ENCODE measurements around the gene HSPB6. TPM values are rescaled to one million over a fixed set of nuclear protein-coding genes. Genes with fewer than 3 reads are reported as not detected.
A peak's percentile ranks its signal among the peaks of the same experiment; 100 is the strongest.
"Not testable (repeated sequence)": the region's sequence is repeated elsewhere in the genome, so short reads cannot be mapped to it uniquely, and the experiment has no call there.

The HSPB6 gene
- total RNA-seq, 1 experiment from 2014 or later = 0.37 TPM

- Mint-ChIP-seq H3K4me3 (no peak overlapping the region; a peak in 1 of 5 replicates), H3K36me3 (ENCODE audit: insufficient read depth in 1 of 3, low read depth in 3 of 3) (peaks cover 58 to 89% (median 85%) of the 10 kb centered on the region in 3 experiments; a peak in 6 of 7 replicates)
Observed at GRCh38 chr19:35724560-35724959, 32.3 kb downstream of the HSPB6 start.

DNA sequence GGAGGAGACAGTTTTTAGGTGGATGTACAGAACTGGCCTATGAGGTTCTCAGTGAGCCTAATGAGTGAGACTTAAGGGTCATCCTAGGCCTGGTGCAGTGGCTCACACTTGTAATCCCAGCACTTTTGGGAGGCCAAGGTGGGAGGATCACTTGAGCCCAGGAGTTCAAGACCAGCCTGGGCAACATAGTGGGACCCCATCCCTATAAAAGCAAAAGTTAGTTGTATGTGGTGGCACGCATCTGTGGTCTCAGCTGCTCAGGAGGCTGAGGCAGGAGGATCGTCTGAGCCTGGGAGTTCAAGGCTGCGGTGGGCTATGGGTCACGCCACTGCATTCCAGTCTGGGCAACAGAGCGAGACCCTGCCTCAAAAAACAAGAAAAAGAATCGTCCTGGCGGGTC is 32.7 kb downstream of the HSPB6 start:
- not testable (repeated sequence) for H3K4me3 Mint-ChIP-seq

More at GRCh38 chr19:35724560-35724959, 32.3 kb downstream of the HSPB6 start:
- peak overlapping the region in 1 of 3 experiments; percentile 35; a peak in 1 of 7 replicates for H3K27ac Mint-ChIP-seq
- no peak overlapping the region for H2BK15ac ChIP-seq (ENCODE audit: low read depth, low read length)
- no peaks in the 10 kb centered on the region for H3K79me1 ChIP-seq (ENCODE audit: insufficient read depth, low read depth, low read length, poor library complexity, severe bottlenecking)
- no peak overlapping the region for H3K23ac ChIP-seq (ENCODE audit: insufficient read length, low read depth, low read length)
- H2AFZ ChIP-seq (ENCODE audit: low read length) = no peak overlapping the region
- no peaks in the 10 kb centered on the region for H3K9me3 Mint-ChIP-seq
- WGBS (ENCODE audit: extremely low coverage, insufficient read length, low lambda C conversion rate) = no CpG with 5 or more reads among the region's 12 CpGs
- no peak overlapping the region for H2BK12ac ChIP-seq (ENCODE audit: insufficient read length, low read depth, low read length)
- no peak for TF ChIP-seq CTCF (conservative IDR thresholded peaks at IDR 0.05)
- H3K27me3 Mint-ChIP-seq (ENCODE audit: low read depth) = no peaks in the 10 kb centered on the region; the same call in 1 of the 2 replicates
- no peak overlapping the region for H3K18ac ChIP-seq (ENCODE audit: insufficient read length, low read depth, low read length)
- no peak overlapping the region for H4K5ac ChIP-seq (ENCODE audit: insufficient read length, low read depth, low read length)
- H3K9ac ChIP-seq (ENCODE audit: extremely low read depth, insufficient read length, low read length) = no peak overlapping the region
- no peak for DNase-seq
- peaks cover under 1% of the 10 kb centered on the region for H4K20me1 ChIP-seq (ENCODE audit: control insufficient read depth, insufficient read depth, insufficient read length)
- H3K27ac ChIP-seq (ENCODE audit: insufficient read length, low read depth, low read length) = no peak overlapping the region
- no peak overlapping the region for H3K4ac ChIP-seq (ENCODE audit: low read depth, low read length)
- no peaks in the 10 kb centered on the region for H3K4me1 ChIP-seq (ENCODE audit: insufficient read depth, low read length)
- no peak overlapping the region for H2BK120ac ChIP-seq (ENCODE audit: low read depth, low read length, poor library complexity, severe bottlenecking)
- H3K27me3 ChIP-seq (ENCODE audit: insufficient read depth, low read length) = no peaks in the 10 kb centered on the region
- H3K9me3 ChIP-seq (ENCODE audit: control insufficient read depth, low read depth, low read length) = no peaks in the 10 kb centered on the region
- H2BK20ac ChIP-seq (ENCODE audit: low read depth, low read length, poor library complexity, severe bottlenecking) = no peak overlapping the region
- H3K4me2 ChIP-seq (ENCODE audit: insufficient read depth, insufficient read length, low read length) = no peak overlapping the region
- H2BK5ac ChIP-seq (ENCODE audit: insufficient read length, low read length) = no peak overlapping the region
- no peak overlapping the region for H4K8ac ChIP-seq (replicated peaks; ENCODE audit: insufficient read length, low read depth, low read length)
- H3K4me1 Mint-ChIP-seq = peaks cover under 1 to 2% of the 10 kb centered on the region in 2 experiments; a peak in 3 of 4 replicates
- no peaks in the 10 kb centered on the region for H3K23me2 ChIP-seq (ENCODE audit: insufficient read length, low read depth, low read length, poor library complexity, severe bottlenecking)
- no peak overlapping the region for H3K56ac ChIP-seq (ENCODE audit: insufficient read length, low read depth, low read length)
- no peaks in the 10 kb centered on the region; the same call in 1 of the 2 replicates for H3K79me2 ChIP-seq (ENCODE audit: insufficient read depth, low read length)
- H3T11ph ChIP-seq (ENCODE audit: low read length) = no peak overlapping the region
- no peak overlapping the region for H3K14ac ChIP-seq (ENCODE audit: insufficient read depth, low read length)
- no peak overlapping the region for H4K91ac ChIP-seq (ENCODE audit: insufficient read length, low read depth, low read length)
- no peak overlapping the region for H2AK5ac ChIP-seq (ENCODE audit: insufficient read length, low read length)

More for the DNA sequence above, 32.7 kb downstream of the HSPB6 start:
- H3K4ac ChIP-seq (ENCODE audit: low read depth, low read length); H3K27me3 Mint-ChIP-seq (ENCODE audit: low read depth); H3K23me2 ChIP-seq (ENCODE audit: insufficient read length, low read depth, low read length, poor library complexity, severe bottlenecking); H2BK12ac ChIP-seq (ENCODE audit: insufficient read length, low read depth, low read length); H3K4me2 ChIP-seq (ENCODE audit: insufficient read depth, insufficient read length, low read length); H3T11ph ChIP-seq (ENCODE audit: low read length); H3K9me3 Mint-ChIP-seq; H2BK15ac ChIP-seq (ENCODE audit: low read depth, low read length); H2AFZ ChIP-seq (ENCODE audit: low read length); H3K4me1 ChIP-seq (ENCODE audit: insufficient read depth, low read length); H3K79me1 ChIP-seq (ENCODE audit: insufficient read depth, low read depth, low read length, poor library complexity, severe bottlenecking); H4K91ac ChIP-seq (ENCODE audit: insufficient read length, low read depth, low read length); H4K5ac ChIP-seq (ENCODE audit: insufficient read length, low read depth, low read length); H4K8ac ChIP-seq (replicated peaks; ENCODE audit: insufficient read length, low read depth, low read length); H3K9ac ChIP-seq (ENCODE audit: extremely low read depth, insufficient read length, low read length); H2BK5ac ChIP-seq (ENCODE audit: insufficient read length, low read length); H3K4me1 Mint-ChIP-seq; H3K27ac ChIP-seq (ENCODE audit: insufficient read length, low read depth, low read length); H2AK5ac ChIP-seq (ENCODE audit: insufficient read length, low read length); H2BK20ac ChIP-seq (ENCODE audit: low read depth, low read length, poor library complexity, severe bottlenecking); H3K56ac ChIP-seq (ENCODE audit: insufficient read length, low read depth, low read length); H3K79me2 ChIP-seq (ENCODE audit: insufficient read depth, low read length); H3K27me3 ChIP-seq (ENCODE audit: insufficient read depth, low read length); H3K23ac ChIP-seq (ENCODE audit: insufficient read length, low read depth, low read length); H3K9me3 ChIP-seq (ENCODE audit: control insufficient read depth, low read depth, low read length); H3K14ac ChIP-seq (ENCODE audit: insufficient read depth, low read length); H2BK120ac ChIP-seq (ENCODE audit: low read depth, low read length, poor library complexity, severe bottlenecking); DNase-seq; H3K18ac ChIP-seq (ENCODE audit: insufficient read length, low read depth, low read length); H4K20me1 ChIP-seq (ENCODE audit: control insufficient read depth, insufficient read depth, insufficient read length): not testable (repeated sequence)
- peak overlapping the region in 1 of 3 experiments; percentile 35; a peak in 1 of 7 replicates for H3K27ac Mint-ChIP-seq
- peaks cover 53 to 88% (median 85%) of the 10 kb centered on the region in 3 experiments; a peak in 6 of 7 replicates for H3K36me3 Mint-ChIP-seq (ENCODE audit: insufficient read depth in 1 of 3, low read depth in 3 of 3)
- no CpG with 5 or more reads among the region's 7 CpGs for WGBS (ENCODE audit: extremely low coverage, insufficient read length, low lambda C conversion rate)

Data from H9 (cell line).